ENCODE results near the gene PARD3.

DNA sequence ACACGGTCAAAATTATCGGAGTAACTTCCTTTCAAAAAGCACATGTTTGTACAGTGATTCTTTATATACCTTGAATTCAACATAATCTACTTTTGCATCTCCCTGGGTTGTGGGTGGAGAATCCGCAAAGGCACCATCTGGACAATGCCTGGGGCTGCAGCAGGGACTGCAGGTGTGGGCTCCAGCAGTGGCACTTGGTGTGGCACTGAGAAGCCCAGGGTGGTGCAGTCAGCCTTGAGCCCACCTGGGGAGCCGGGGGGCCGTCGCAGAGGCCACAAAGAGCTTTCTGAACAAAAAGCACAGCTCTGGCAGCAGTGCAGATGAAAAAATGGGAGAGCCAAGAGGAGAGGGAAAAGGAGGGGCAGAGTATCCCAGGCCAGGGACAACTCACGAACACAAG, 22.2 kb downstream of the PARD3 start:
- TF ChIP-seq, protein P1, sequence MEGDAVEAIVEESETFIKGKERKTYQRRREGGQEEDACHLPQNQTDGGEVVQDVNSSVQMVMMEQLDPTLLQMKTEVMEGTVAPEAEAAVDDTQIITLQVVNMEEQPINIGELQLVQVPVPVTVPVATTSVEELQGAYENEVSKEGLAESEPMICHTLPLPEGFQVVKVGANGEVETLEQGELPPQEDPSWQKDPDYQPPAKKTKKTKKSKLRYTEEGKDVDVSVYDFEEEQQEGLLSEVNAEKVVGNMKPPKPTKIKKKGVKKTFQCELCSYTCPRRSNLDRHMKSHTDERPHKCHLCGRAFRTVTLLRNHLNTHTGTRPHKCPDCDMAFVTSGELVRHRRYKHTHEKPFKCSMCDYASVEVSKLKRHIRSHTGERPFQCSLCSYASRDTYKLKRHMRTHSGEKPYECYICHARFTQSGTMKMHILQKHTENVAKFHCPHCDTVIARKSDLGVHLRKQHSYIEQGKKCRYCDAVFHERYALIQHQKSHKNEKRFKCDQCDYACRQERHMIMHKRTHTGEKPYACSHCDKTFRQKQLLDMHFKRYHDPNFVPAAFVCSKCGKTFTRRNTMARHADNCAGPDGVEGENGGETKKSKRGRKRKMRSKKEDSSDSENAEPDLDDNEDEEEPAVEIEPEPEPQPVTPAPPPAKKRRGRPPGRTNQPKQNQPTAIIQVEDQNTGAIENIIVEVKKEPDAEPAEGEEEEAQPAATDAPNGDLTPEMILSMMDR (IDR thresholded peaks at IDR 0.05): no peak
- TF ChIP-seq POLR2AphosphoS5 (IDR thresholded peaks at IDR 0.05): no peak
